Type B pancreatic cell (in vitro differentiated cells): ENCODE measurements around the gene DBP. TPM values are rescaled to one million over a fixed set of nuclear protein-coding genes. Genes with fewer than 3 reads are reported as not detected.

Experiments used
- DNase-seq: peaks from one replicate; pipeline ENCODE4 v3.0.0; 2021; ENCODE audit warnings: mixed read lengths; ENCODE audit not compliant: unreplicated experiment; ENCODE audit errors: extremely low spot score
- H3K27ac Mint-ChIP-seq: 2 replicates; pipeline ENCODE4 v1.8.0; 2021; ENCODE audit warnings: mild to moderate bottlenecking, mixed read lengths
- H3K27me3 Mint-ChIP-seq: 2 replicates; pipeline ENCODE4 v1.8.0; 2021; ENCODE audit warnings: mixed read lengths
- H3K36me3 Mint-ChIP-seq: 2 replicates; pipeline ENCODE4 v1.8.0; 2021; ENCODE audit warnings: mixed read lengths
- H3K4me1 Mint-ChIP-seq: one replicate; pipeline ENCODE4 v1.8.0; 2021; ENCODE audit warnings: mixed read lengths; ENCODE audit not compliant: unreplicated experiment
- H3K4me3 Mint-ChIP-seq: 2 replicates; pipeline ENCODE4 v1.8.0; 2021; ENCODE audit warnings: mild to moderate bottlenecking, mixed read lengths
- H3K9me3 Mint-ChIP-seq: 2 replicates; pipeline ENCODE4 v1.8.0; 2021; ENCODE audit warnings: mixed read lengths
- total RNA-seq: library from RNA; stranded (reverse); gene quantifications from 2 replicates; pipeline ENCODE4 v1.2.1, GENCODE V29; 2021; ENCODE audit warnings: low replicate concordance
- TF ChIP-seq, protein P1 (sequence below): fragments of 200-600 bp; sonication (generic); conservative IDR thresholded peaks from 2 replicates; pipeline ENCODE4 v1.5.0; 2021; ENCODE audit warnings: antibody characterized with exemption, mild to moderate bottlenecking

The DBP gene
- total RNA-seq, 1 donor from 2014 or later, result 31.5 TPM

DNA sequence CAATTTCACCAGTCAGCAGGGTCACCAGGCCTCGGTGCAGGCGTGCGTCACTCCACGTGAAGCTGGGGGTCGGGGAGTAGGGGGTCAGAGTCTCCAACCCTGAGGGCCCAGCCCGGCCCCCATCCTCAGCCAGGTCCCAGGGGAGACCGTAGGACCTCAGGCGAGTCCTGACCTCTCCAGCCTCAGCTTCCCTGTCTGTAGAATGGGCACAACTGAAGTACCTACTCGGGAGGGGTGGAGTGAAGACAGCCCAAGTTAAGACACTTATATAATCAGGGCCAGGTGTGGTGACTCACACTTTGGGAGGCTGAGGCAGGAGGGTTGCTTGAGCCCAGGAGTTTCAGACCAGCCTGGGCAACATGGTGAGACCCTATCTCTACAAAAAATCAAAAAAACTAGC is 33.3 kb downstream of the DBP start:
- no peaks in the 10 kb centered on the region for H3K27me3 Mint-ChIP-seq
- no peak overlapping the region for H3K4me3 Mint-ChIP-seq
- no peaks in the 10 kb centered on the region for H3K4me1 Mint-ChIP-seq
- TF ChIP-seq, protein P1, sequence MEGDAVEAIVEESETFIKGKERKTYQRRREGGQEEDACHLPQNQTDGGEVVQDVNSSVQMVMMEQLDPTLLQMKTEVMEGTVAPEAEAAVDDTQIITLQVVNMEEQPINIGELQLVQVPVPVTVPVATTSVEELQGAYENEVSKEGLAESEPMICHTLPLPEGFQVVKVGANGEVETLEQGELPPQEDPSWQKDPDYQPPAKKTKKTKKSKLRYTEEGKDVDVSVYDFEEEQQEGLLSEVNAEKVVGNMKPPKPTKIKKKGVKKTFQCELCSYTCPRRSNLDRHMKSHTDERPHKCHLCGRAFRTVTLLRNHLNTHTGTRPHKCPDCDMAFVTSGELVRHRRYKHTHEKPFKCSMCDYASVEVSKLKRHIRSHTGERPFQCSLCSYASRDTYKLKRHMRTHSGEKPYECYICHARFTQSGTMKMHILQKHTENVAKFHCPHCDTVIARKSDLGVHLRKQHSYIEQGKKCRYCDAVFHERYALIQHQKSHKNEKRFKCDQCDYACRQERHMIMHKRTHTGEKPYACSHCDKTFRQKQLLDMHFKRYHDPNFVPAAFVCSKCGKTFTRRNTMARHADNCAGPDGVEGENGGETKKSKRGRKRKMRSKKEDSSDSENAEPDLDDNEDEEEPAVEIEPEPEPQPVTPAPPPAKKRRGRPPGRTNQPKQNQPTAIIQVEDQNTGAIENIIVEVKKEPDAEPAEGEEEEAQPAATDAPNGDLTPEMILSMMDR, result no peak
- DNase-seq, result no peak
- no peak overlapping the region for H3K27ac Mint-ChIP-seq
- no peaks in the 10 kb centered on the region for H3K9me3 Mint-ChIP-seq
- no peaks in the 10 kb centered on the region for H3K36me3 Mint-ChIP-seq

- Mint-ChIP-seq H3K27me3 (no peaks in the 10 kb centered on the region), H3K4me1 (no peaks in the 10 kb centered on the region), H3K4me3 (no peak overlapping the region), H3K36me3 (no peaks in the 10 kb centered on the region), H3K9me3 (no peaks in the 10 kb centered on the region), H3K27ac (no peak overlapping the region)
- TF ChIP-seq, protein P1, result no peak
- no peak for DNase-seq
Measured at GRCh38 chr19:48603449-48603848, 33.7 kb downstream of the DBP start.

- no peaks in the 10 kb centered on the region for H3K36me3 Mint-ChIP-seq
Measured at GRCh38 chr19:48603001-48603400, 34.2 kb downstream of the DBP start.

GRCh38 chr19:48600679-48601417 is 36.3 kb downstream of the DBP start:
- H3K27ac Mint-ChIP-seq, result no peak overlapping the region
- H3K4me3 Mint-ChIP-seq, result no peak overlapping the region
- H3K9me3 Mint-ChIP-seq, result no peaks in the 10 kb centered on the region
- TF ChIP-seq, protein P1, result no peak
- no peak for DNase-seq
- H3K4me1 Mint-ChIP-seq, result no peaks in the 10 kb centered on the region
- no peaks in the 10 kb centered on the region for H3K36me3 Mint-ChIP-seq
- no peaks in the 10 kb centered on the region for H3K27me3 Mint-ChIP-seq

More at GRCh38 chr19:48603001-48603400, 34.2 kb downstream of the DBP start:
- TF ChIP-seq, protein P1, result no peak
- DNase-seq, result no peak
- H3K4me1 Mint-ChIP-seq, result no peaks in the 10 kb centered on the region
- no peak overlapping the region for H3K4me3 Mint-ChIP-seq
- no peaks in the 10 kb centered on the region for H3K9me3 Mint-ChIP-seq
- no peak overlapping the region for H3K27ac Mint-ChIP-seq
- no peaks in the 10 kb centered on the region for H3K27me3 Mint-ChIP-seq

DNA sequence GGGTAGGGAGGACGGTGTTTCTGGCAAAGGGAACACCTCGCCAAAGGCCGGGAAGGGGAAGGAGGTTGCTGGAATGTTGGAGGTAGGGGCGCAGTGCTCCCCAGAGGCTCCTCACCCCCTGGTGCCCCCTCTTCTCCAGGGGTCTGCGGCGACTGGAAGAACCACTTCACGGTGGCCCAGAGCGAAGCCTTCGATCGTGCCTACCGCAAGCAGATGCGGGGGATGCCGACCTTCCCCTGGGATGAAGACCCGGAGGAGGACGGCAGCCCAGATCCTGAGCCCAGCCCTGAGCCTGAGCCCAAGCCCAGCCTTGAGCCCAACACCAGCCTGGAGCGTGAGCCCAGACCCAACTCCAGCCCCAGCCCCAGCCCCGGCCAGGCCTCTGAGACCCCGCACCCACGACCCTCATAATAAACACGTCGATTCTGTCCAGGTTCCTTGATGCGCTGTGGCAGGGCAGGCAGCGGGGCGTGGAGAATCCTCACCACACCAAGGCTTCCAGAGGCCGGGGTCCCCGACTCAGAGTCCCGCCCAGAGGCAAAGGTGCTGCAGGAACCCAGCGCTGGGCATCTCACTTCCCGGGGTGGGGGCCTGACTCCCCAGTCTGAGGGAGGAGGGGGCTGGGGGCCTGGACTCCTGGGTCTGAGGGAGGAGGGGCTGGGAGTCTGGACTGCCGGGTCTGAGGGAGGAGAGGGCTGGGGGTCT is 38.0 kb downstream of the DBP start:
- Mint-ChIP-seq H3K27me3 (no peaks in the 10 kb centered on the region), H3K27ac (no peak overlapping the region), H3K36me3 (no peaks in the 10 kb centered on the region), H3K9me3 (no peaks in the 10 kb centered on the region), H3K4me1 (no peaks in the 10 kb centered on the region), H3K4me3 (no peak overlapping the region)
- TF ChIP-seq, protein P1, result no peak
- no peak for DNase-seq
